Measurements from ENCODE around the gene OLFML1.

Gene OLFML1

GRCh38 chr11:7524462-7525235, 39.3 kb downstream of the OLFML1 start:
- no peak for TF ChIP-seq FOXM1 (IDR thresholded peaks at IDR 0.05; ENCODE audit: borderline replicate concordance)
- TF ChIP-seq SUZ12 (IDR thresholded peaks at IDR 0.05) = no peak
- CTCF ChIA-PET = no interaction called here
- DNase-seq (ENCODE audit: extremely low spot score) = no peak
- POLR2A ChIA-PET = no interaction called here

GRCh38 chr11:7525424-7525823, 40.1 kb downstream of the OLFML1 start:
- CTCF ChIA-PET = no interaction called here
- no peak for DNase-seq (ENCODE audit: extremely low spot score)
- TF ChIP-seq ARNT (IDR thresholded peaks at IDR 0.05) (no peak), SP1 (IDR thresholded peaks at IDR 0.05) (no peak), HDGF (IDR thresholded peaks at IDR 0.05; ENCODE audit: borderline replicate concordance) (no peak), FOXM1 (IDR thresholded peaks at IDR 0.05; ENCODE audit: borderline replicate concordance) (no peak), SUZ12 (IDR thresholded peaks at IDR 0.05) (no peak), PKNOX1 (IDR thresholded peaks at IDR 0.05) (no peak), CTBP1 (IDR thresholded peaks at IDR 0.05; ENCODE audit: borderline replicate concordance) (no peak), L3MBTL2 (conservative IDR thresholded peaks at IDR 0.05) (no peak), FOXA1 (IDR thresholded peaks at IDR 0.05) (no peak), LEF1 (IDR thresholded peaks at IDR 0.05; ENCODE audit: borderline replicate concordance) (no peak), TARDBP (IDR thresholded peaks at IDR 0.05) (no peak), NFRKB (IDR thresholded peaks at IDR 0.05) (no peak), ZNF384 (IDR thresholded peaks at IDR 0.05) (no peak), FOXK2 (IDR thresholded peaks at IDR 0.05) (no peak), ELF4 (IDR thresholded peaks at IDR 0.05) (no peak), BHLHE40 (IDR thresholded peaks at IDR 0.05; ENCODE audit: borderline replicate concordance) (no peak)
- POLR2A ChIA-PET = no interaction called here

GRCh38 chr11:7527029-7527428, 41.7 kb downstream of the OLFML1 start:
- TF ChIP-seq PKNOX1 (IDR thresholded peaks at IDR 0.05) = no peak
- TF ChIP-seq CTBP1 (IDR thresholded peaks at IDR 0.05; ENCODE audit: borderline replicate concordance) = no peak
- no peak for TF ChIP-seq FOXA1 (IDR thresholded peaks at IDR 0.05)
- TF ChIP-seq ARNT (IDR thresholded peaks at IDR 0.05) = no peak
- TF ChIP-seq ELF4 (IDR thresholded peaks at IDR 0.05) = no peak
- TF ChIP-seq SP1 (IDR thresholded peaks at IDR 0.05) = no peak
- TF ChIP-seq TARDBP (IDR thresholded peaks at IDR 0.05) = no peak
- TF ChIP-seq NFRKB (IDR thresholded peaks at IDR 0.05) = no peak
- ChIA-PET CTCF (interaction anchor here (0.6 kb wide), 1 partner anchor 1991 kb away, joined by 4 read pairs; no protein-coding TSS in a partner anchor), POLR2A (no interaction called here)

GRCh38 chr11:7528514-7529049, 43.3 kb downstream of the OLFML1 start:
- no peak for DNase-seq (ENCODE audit: extremely low spot score)
- ChIA-PET CTCF (no interaction called here), POLR2A (no interaction called here)
- no peak for TF ChIP-seq ARNT (IDR thresholded peaks at IDR 0.05)
- TF ChIP-seq SUZ12 (IDR thresholded peaks at IDR 0.05) = no peak
- no peak for TF ChIP-seq BHLHE40 (IDR thresholded peaks at IDR 0.05; ENCODE audit: borderline replicate concordance)
- TF ChIP-seq SP1 (IDR thresholded peaks at IDR 0.05) = no peak
- no peak for TF ChIP-seq HDGF (IDR thresholded peaks at IDR 0.05; ENCODE audit: borderline replicate concordance)
- no peak for TF ChIP-seq NFRKB (IDR thresholded peaks at IDR 0.05)
- no peak for TF ChIP-seq FOXM1 (IDR thresholded peaks at IDR 0.05; ENCODE audit: borderline replicate concordance)
- TF ChIP-seq CTBP1 (IDR thresholded peaks at IDR 0.05; ENCODE audit: borderline replicate concordance) = no peak
- no peak for TF ChIP-seq FOXA1 (IDR thresholded peaks at IDR 0.05)
- TF ChIP-seq FOXK2 (IDR thresholded peaks at IDR 0.05) = no peak
- TF ChIP-seq PKNOX1 (IDR thresholded peaks at IDR 0.05) = no peak
- no peak for TF ChIP-seq ELF4 (IDR thresholded peaks at IDR 0.05)
- no peak for TF ChIP-seq ZNF384 (IDR thresholded peaks at IDR 0.05)
- no peak for TF ChIP-seq LEF1 (IDR thresholded peaks at IDR 0.05; ENCODE audit: borderline replicate concordance)
- TF ChIP-seq L3MBTL2 (conservative IDR thresholded peaks at IDR 0.05) = no peak
- no peak for TF ChIP-seq TARDBP (IDR thresholded peaks at IDR 0.05)

More at GRCh38 chr11:7527029-7527428, 41.7 kb downstream of the OLFML1 start:
- no peak for DNase-seq (ENCODE audit: extremely low spot score)

- no peak for TF ChIP-seq FOXK2 (IDR thresholded peaks at IDR 0.05)
- no peak for TF ChIP-seq BHLHE40 (IDR thresholded peaks at IDR 0.05; ENCODE audit: borderline replicate concordance)
- TF ChIP-seq ELF4 (IDR thresholded peaks at IDR 0.05) = no peak
- no peak for TF ChIP-seq SUZ12 (IDR thresholded peaks at IDR 0.05)
- TF ChIP-seq ZNF384 (IDR thresholded peaks at IDR 0.05) = no peak
- no peak for TF ChIP-seq CTBP1 (IDR thresholded peaks at IDR 0.05; ENCODE audit: borderline replicate concordance)
- no peak for TF ChIP-seq PKNOX1 (IDR thresholded peaks at IDR 0.05)
- no peak for TF ChIP-seq FOXM1 (IDR thresholded peaks at IDR 0.05; ENCODE audit: borderline replicate concordance)
- TF ChIP-seq TARDBP (IDR thresholded peaks at IDR 0.05) = no peak
- no peak for TF ChIP-seq FOXA1 (IDR thresholded peaks at IDR 0.05)
- TF ChIP-seq SP1 (IDR thresholded peaks at IDR 0.05) = no peak
- TF ChIP-seq HDGF (IDR thresholded peaks at IDR 0.05; ENCODE audit: borderline replicate concordance) = no peak
- no peak for TF ChIP-seq LEF1 (IDR thresholded peaks at IDR 0.05; ENCODE audit: borderline replicate concordance)
- TF ChIP-seq NFRKB (IDR thresholded peaks at IDR 0.05) = no peak
- no peak for TF ChIP-seq L3MBTL2 (conservative IDR thresholded peaks at IDR 0.05)
- TF ChIP-seq ARNT (IDR thresholded peaks at IDR 0.05) = no peak
- DNase-seq (ENCODE audit: extremely low spot score) = no peak
- ChIA-PET POLR2A (no interaction called here), CTCF (no interaction called here)
Measured at GRCh38 chr11:7530013-7530640, 44.8 kb downstream of the OLFML1 start.
